BJ (cell line): Measurements from ENCODE around the gene GAB1. TPM values are rescaled to one million over a fixed set of nuclear protein-coding genes. Genes with fewer than 3 reads are reported as not detected.
A peak's percentile ranks its signal among the peaks of the same experiment; 100 is the strongest.

Experiments
- CTCF ChIA-PET: fragments of 350-600 bp; formaldehyde crosslinking; extraction: SDS; loops from one replicate; lab custom pipeline; 2021; ENCODE audit warnings: antibody characterized with exemption, inconsistent platforms; lab: Yijun Ruan, JAX
- POLR2A ChIA-PET: fragments of 300-600 bp; sonication (Branson Sonifier 250); formaldehyde crosslinking; extraction: SDS; loops from one replicate; lab custom pipeline; 2021; ENCODE audit warnings: antibody characterized with exemption; lab: Charles Lee
- DNase-seq: peaks from one replicate; pipeline ENCODE4 v3.0.0-alpha.2; 2011; ENCODE audit warnings: low read depth
- H3K27me3 ChIP-seq: 2 replicates; pipeline ENCODE4 v1.6.0; 2011; ENCODE audit warnings: low read length; ENCODE audit not compliant: control insufficient read depth, insufficient read depth
- H3K36me3 ChIP-seq: 2 replicates; pipeline ENCODE4 v1.5.1; 2011; ENCODE audit warnings: low read length; ENCODE audit not compliant: control insufficient read depth, insufficient read depth
- H3K4me3 ChIP-seq: 2 replicates; pipeline ENCODE4 v1.5.1; 2011; ENCODE audit warnings: low read depth, mild to moderate bottlenecking, control low read depth, low read length
- CTCF ChIP-seq: IDR thresholded peaks from 2 replicates; pipeline ENCODE4 v1.5.1; 2011; ENCODE audit warnings: low read depth, mild to moderate bottlenecking, control low read depth, inconsistent platforms, low read length, moderate library complexity; ENCODE audit not compliant: insufficient read depth
- polyA plus RNA-seq: library from polyadenylated mRNA; depleted of rRNA; stranded (reverse); fragments of >200 nt; gene quantifications from 2 replicates; pipeline ENCODE4 v1.2.3, GENCODE V29; 2011

Gene GAB1
- polyA plus RNA-seq, 1 experiment = 10.7 TPM

GRCh38 chr4:143375326-143376073 lies 38.8 kb downstream of the GAB1 start:
- no peak overlapping the region for H3K4me3 ChIP-seq
- H3K36me3 ChIP-seq = no peaks in the 10 kb centered on the region
- ChIA-PET POLR2A (no interaction called here), CTCF (interaction anchor here (0.6 to 2.0 kb wide), 13 partner anchors 9 to 173 kb away, joined by 3 to 9 read pairs (median 3); no protein-coding TSS in a partner anchor)
- no peaks in the 10 kb centered on the region for H3K27me3 ChIP-seq
- DNase-seq = no peak
- TF ChIP-seq CTCF = peak; percentile 44

DNA sequence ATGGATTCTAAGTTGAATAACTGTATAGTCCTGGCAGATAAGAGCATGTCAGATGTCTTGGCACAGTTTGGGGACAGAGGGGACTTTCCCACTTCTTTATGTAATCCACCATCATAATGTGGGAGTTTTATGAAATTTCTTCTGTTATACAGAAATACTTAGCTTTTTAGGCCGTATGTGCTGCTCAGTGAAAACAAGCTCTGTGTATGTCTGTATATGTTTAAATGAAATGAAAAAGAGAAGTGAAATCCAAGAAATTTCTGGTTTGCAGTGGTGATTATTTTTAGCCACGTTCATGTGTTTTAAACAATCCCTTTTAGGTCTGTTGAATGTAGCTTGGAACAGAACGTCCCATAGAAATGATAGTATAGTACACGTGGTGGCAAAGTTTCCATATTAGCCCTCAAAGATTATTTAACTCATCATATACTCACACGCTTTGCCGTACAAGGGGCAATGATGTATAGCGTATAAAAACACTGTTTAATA lies 41.0 kb downstream of the GAB1 start:
- ChIA-PET POLR2A (no interaction called here), CTCF (no interaction called here)
- Histone ChIP-seq H3K36me3 (no peaks in the 10 kb centered on the region), H3K4me3 (no peak overlapping the region), H3K27me3 (no peaks in the 10 kb centered on the region)
- no peak for TF ChIP-seq CTCF
- no peak for DNase-seq

- TF ChIP-seq CTCF = no peak
- no peak for DNase-seq
- CTCF ChIA-PET = no interaction called here
- no peak overlapping the region for H3K4me3 ChIP-seq
- no peaks in the 10 kb centered on the region for H3K36me3 ChIP-seq
- POLR2A ChIA-PET = no interaction called here
- no peaks in the 10 kb centered on the region for H3K27me3 ChIP-seq
These were observed 44.0 kb downstream of the GAB1 start for GRCh38 chr4:143380629-143381028.

GRCh38 chr4:143381189-143382118 lies 44.8 kb downstream of the GAB1 start:
- no peaks in the 10 kb centered on the region for H3K27me3 ChIP-seq
- DNase-seq = no peak
- H3K4me3 ChIP-seq = no peak overlapping the region
- TF ChIP-seq CTCF = no peak
- ChIA-PET POLR2A (no interaction called here), CTCF (no interaction called here)
- H3K36me3 ChIP-seq = no peaks in the 10 kb centered on the region

- CTCF ChIA-PET = interaction anchor here (0.6 kb wide), 2 partner anchors 14 to 91 kb away, joined by 3 read pairs; no protein-coding TSS in a partner anchor
- H3K27me3 ChIP-seq = no peaks in the 10 kb centered on the region
- TF ChIP-seq CTCF = no peak
These were observed 45.9 kb downstream of the GAB1 start for GRCh38 chr4:143382596-143382995.

More at GRCh38 chr4:143382596-143382995, 45.9 kb downstream of the GAB1 start:
- DNase-seq = no peak
- POLR2A ChIA-PET = no interaction called here
- H3K36me3 ChIP-seq = no peaks in the 10 kb centered on the region
- no peak overlapping the region for H3K4me3 ChIP-seq
